ENCODE results near the gene OPN5. TPM values are rescaled to one million over a fixed set of nuclear protein-coding genes. Genes with fewer than 3 reads are reported as not detected.

The OPN5 gene
- total RNA-seq, 1 donor from 2014 or later: not detected

GRCh38 chr6:47865206-47865605 lies 83.4 kb downstream of the OPN5 start:
- H3K27ac Mint-ChIP-seq: no peak overlapping the region
- TF ChIP-seq CTCF (IDR thresholded peaks at IDR 0.05; ENCODE audit: unreplicated experiment): no peak
- H3K36me3 Mint-ChIP-seq (ENCODE audit: insufficient read depth): no peaks in the 10 kb centered on the region
- no peaks in the 10 kb centered on the region for H3K27me3 Mint-ChIP-seq
- no peak overlapping the region for H3K4me3 Mint-ChIP-seq (ENCODE audit: low read depth)
- no peaks in the 10 kb centered on the region for H3K9me3 Mint-ChIP-seq (ENCODE audit: low read depth)
- no peaks in the 10 kb centered on the region for H3K4me1 Mint-ChIP-seq (ENCODE audit: low read depth)
- no peak for DNase-seq (ENCODE audit: low spot score, unreplicated experiment)

- no peaks in the 10 kb centered on the region for H3K36me3 Mint-ChIP-seq (ENCODE audit: insufficient read depth)
- H3K9me3 Mint-ChIP-seq (ENCODE audit: low read depth): no peaks in the 10 kb centered on the region
- peaks cover 1% of the 10 kb centered on the region for H3K4me1 Mint-ChIP-seq (ENCODE audit: low read depth)
- H3K27me3 Mint-ChIP-seq: no peaks in the 10 kb centered on the region
- no peak overlapping the region for H3K4me3 Mint-ChIP-seq (ENCODE audit: low read depth)
- no peak for DNase-seq (ENCODE audit: low spot score, unreplicated experiment)
- no peak overlapping the region for H3K27ac Mint-ChIP-seq
- no peak for TF ChIP-seq CTCF (IDR thresholded peaks at IDR 0.05; ENCODE audit: unreplicated experiment)
Measured at GRCh38 chr6:47875593-47875992, 93.8 kb downstream of the OPN5 start.

Other genes starting within 250 kb of the OPN5 start
- 2.6 TPM in 2 replicates for gene ADGRF4, start 83.5 kb upstream of the OPN5 start, total RNA-seq